Measurements from ENCODE around the gene SIAH3. TPM values are rescaled to one million over a fixed set of nuclear protein-coding genes. Genes with fewer than 3 reads are reported as not detected.

SIAH3 gene
- total RNA-seq, 1 experiment from 2014 or later = not detected

GRCh38 chr13:45831851-45832250 is 19.7 kb downstream of the SIAH3 start:
- Histone ChIP-seq H3F3A (ENCODE audit: low read length, unreplicated experiment) (no peaks in the 10 kb centered on the region), H3K4me2 (ENCODE audit: low read length) (no peak overlapping the region), H3K36me3 (ENCODE audit: low read depth, low read length) (no peaks in the 10 kb centered on the region), H3K4me3 (ENCODE audit: low read length) (no peak overlapping the region), H3K79me2 (ENCODE audit: low read length) (no peaks in the 10 kb centered on the region), H3K9me3 (ENCODE audit: low read length) (no peaks in the 10 kb centered on the region), H2AFZ (ENCODE audit: low read length) (no peak overlapping the region), H3K4me1 (ENCODE audit: insufficient read depth, low read length) (peaks cover 4% of the 10 kb centered on the region; the same call in 1 of the 2 replicates), H3K9ac (ENCODE audit: low read length) (no peak overlapping the region), H3K9me2 (replicated peaks; ENCODE audit: low read length) (no peaks in the 10 kb centered on the region), H3K27ac (ENCODE audit: low read length) (no peak overlapping the region), H3K27me3 (ENCODE audit: low read length) (no peaks in the 10 kb centered on the region), H4K20me1 (ENCODE audit: low read length) (no peaks in the 10 kb centered on the region)
- no TSS peak for BruUV-seq (replicated peaks)
- ATAC-seq = no peak
- TF ChIP-seq EZH2phosphoT487 (IDR thresholded peaks at IDR 0.05; ENCODE audit: borderline replicate concordance, low read length) = no peak
- DNase-seq = no peak
- CTCF ChIA-PET = no interaction called here
- POLR2A ChIA-PET (ENCODE audit: unreplicated experiment) = no interaction called here
- intact Hi-C loops (cut with micrococcal nuclease) = no loop called here

- intact Hi-C loops (cut with micrococcal nuclease) = no loop called here
- no TSS peak for BruUV-seq (replicated peaks)
- no peaks in the 10 kb centered on the region for H3K9me3 ChIP-seq (ENCODE audit: low read length)
- no peaks in the 10 kb centered on the region for H3K79me2 ChIP-seq (ENCODE audit: low read length)
- DNase-seq = no peak
- no peak overlapping the region for H3K27ac ChIP-seq (ENCODE audit: low read length)
- no peak overlapping the region for H3K4me3 ChIP-seq (ENCODE audit: low read length)
- no peaks in the 10 kb centered on the region for H4K20me1 ChIP-seq (ENCODE audit: low read length)
- TF ChIP-seq EZH2 (IDR thresholded peaks at IDR 0.05; ENCODE audit: low read length, unreplicated experiment) = no peak
- no peak for TF ChIP-seq EZH2phosphoT487 (IDR thresholded peaks at IDR 0.05; ENCODE audit: borderline replicate concordance, low read length)
- TF ChIP-seq CTCF (conservative IDR thresholded peaks at IDR 0.05; ENCODE audit: low read depth, low read length) = no peak
- H3K4me2 ChIP-seq (ENCODE audit: low read length) = no peak overlapping the region
- no peaks in the 10 kb centered on the region for H3K36me3 ChIP-seq (ENCODE audit: low read depth, low read length)
- H3K9me2 ChIP-seq (replicated peaks; ENCODE audit: low read length) = no peaks in the 10 kb centered on the region
- H3K4me1 ChIP-seq (ENCODE audit: insufficient read depth, low read length) = peaks cover 4% of the 10 kb centered on the region; the same call in 1 of the 2 replicates
- CTCF ChIA-PET = no interaction called here
- H3F3A ChIP-seq (ENCODE audit: low read length, unreplicated experiment) = no peaks in the 10 kb centered on the region
- no peaks in the 10 kb centered on the region for H3K27me3 ChIP-seq (ENCODE audit: low read length)
- POLR2A ChIA-PET (ENCODE audit: unreplicated experiment) = no interaction called here
- H2AFZ ChIP-seq (ENCODE audit: low read length) = no peak overlapping the region
- ATAC-seq = no peak
- no peak overlapping the region for H3K9ac ChIP-seq (ENCODE audit: low read length)
Measured at GRCh38 chr13:45830121-45830520, 21.4 kb downstream of the SIAH3 start.

- H3K27me3 ChIP-seq (ENCODE audit: low read length) = 0 out of 2 replicates have a peak, but pooled peaks cover 3% of the 10 kb centered on the region
- no peak overlapping the region for H2AFZ ChIP-seq (ENCODE audit: low read length)
- no peaks in the 10 kb centered on the region for H3K36me3 ChIP-seq (ENCODE audit: low read depth, low read length)
- ATAC-seq (no peak), DNase-seq (no peak)
- no peak overlapping the region for H3K4me3 ChIP-seq (ENCODE audit: low read length)
- ChIA-PET POLR2A (ENCODE audit: unreplicated experiment) (no interaction called here), CTCF (no interaction called here)
- no peaks in the 10 kb centered on the region for H3K79me2 ChIP-seq (ENCODE audit: low read length)
- H4K20me1 ChIP-seq (ENCODE audit: low read length) = no peaks in the 10 kb centered on the region
- no peaks in the 10 kb centered on the region for H3K9me2 ChIP-seq (replicated peaks; ENCODE audit: low read length)
- intact Hi-C loops (cut with micrococcal nuclease) = no loop called here
- no peak for TF ChIP-seq CTCF (conservative IDR thresholded peaks at IDR 0.05; ENCODE audit: low read depth, low read length)
- TF ChIP-seq EZH2 (IDR thresholded peaks at IDR 0.05; ENCODE audit: low read length, unreplicated experiment) = no peak
- TF ChIP-seq EZH2phosphoT487 (IDR thresholded peaks at IDR 0.05; ENCODE audit: borderline replicate concordance, low read length) = no peak
- no peaks in the 10 kb centered on the region for H3K9me3 ChIP-seq (ENCODE audit: low read length)
- H3K4me1 ChIP-seq (ENCODE audit: insufficient read depth, low read length) = no peaks in the 10 kb centered on the region
- H3K27ac ChIP-seq (ENCODE audit: low read length) = no peak overlapping the region
- H3K9ac ChIP-seq (ENCODE audit: low read length) = no peak overlapping the region
- H3K4me2 ChIP-seq (ENCODE audit: low read length) = no peak overlapping the region
- no peaks in the 10 kb centered on the region for H3F3A ChIP-seq (ENCODE audit: low read length, unreplicated experiment)
- no TSS peak for BruUV-seq (replicated peaks)
Measured at GRCh38 chr13:45828256-45828968, 23.1 kb downstream of the SIAH3 start.

All from PC-3 (cell line).